ENCODE results near the gene PRKCD.
A peak's percentile ranks its signal among the peaks of the same experiment; 100 is the strongest.

PRKCD gene

GRCh38 chr3:53129344-53129743 is 31.7 kb upstream of the PRKCD start:
- TF ChIP-seq, protein P1, sequence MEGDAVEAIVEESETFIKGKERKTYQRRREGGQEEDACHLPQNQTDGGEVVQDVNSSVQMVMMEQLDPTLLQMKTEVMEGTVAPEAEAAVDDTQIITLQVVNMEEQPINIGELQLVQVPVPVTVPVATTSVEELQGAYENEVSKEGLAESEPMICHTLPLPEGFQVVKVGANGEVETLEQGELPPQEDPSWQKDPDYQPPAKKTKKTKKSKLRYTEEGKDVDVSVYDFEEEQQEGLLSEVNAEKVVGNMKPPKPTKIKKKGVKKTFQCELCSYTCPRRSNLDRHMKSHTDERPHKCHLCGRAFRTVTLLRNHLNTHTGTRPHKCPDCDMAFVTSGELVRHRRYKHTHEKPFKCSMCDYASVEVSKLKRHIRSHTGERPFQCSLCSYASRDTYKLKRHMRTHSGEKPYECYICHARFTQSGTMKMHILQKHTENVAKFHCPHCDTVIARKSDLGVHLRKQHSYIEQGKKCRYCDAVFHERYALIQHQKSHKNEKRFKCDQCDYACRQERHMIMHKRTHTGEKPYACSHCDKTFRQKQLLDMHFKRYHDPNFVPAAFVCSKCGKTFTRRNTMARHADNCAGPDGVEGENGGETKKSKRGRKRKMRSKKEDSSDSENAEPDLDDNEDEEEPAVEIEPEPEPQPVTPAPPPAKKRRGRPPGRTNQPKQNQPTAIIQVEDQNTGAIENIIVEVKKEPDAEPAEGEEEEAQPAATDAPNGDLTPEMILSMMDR (IDR thresholded peaks at IDR 0.05; ENCODE audit: low read depth, low read length, missing control alignments), result no peak
- in situ Hi-C loops (cut with HindIII; ENCODE audit: low sequenced_read_pairs), result no loop called here
- no peak for DNase-seq (ENCODE audit: low read depth)
- H3K4me3 ChIP-seq (ENCODE audit: low read depth, low read length), result peak overlapping the region; percentile 76

DNA sequence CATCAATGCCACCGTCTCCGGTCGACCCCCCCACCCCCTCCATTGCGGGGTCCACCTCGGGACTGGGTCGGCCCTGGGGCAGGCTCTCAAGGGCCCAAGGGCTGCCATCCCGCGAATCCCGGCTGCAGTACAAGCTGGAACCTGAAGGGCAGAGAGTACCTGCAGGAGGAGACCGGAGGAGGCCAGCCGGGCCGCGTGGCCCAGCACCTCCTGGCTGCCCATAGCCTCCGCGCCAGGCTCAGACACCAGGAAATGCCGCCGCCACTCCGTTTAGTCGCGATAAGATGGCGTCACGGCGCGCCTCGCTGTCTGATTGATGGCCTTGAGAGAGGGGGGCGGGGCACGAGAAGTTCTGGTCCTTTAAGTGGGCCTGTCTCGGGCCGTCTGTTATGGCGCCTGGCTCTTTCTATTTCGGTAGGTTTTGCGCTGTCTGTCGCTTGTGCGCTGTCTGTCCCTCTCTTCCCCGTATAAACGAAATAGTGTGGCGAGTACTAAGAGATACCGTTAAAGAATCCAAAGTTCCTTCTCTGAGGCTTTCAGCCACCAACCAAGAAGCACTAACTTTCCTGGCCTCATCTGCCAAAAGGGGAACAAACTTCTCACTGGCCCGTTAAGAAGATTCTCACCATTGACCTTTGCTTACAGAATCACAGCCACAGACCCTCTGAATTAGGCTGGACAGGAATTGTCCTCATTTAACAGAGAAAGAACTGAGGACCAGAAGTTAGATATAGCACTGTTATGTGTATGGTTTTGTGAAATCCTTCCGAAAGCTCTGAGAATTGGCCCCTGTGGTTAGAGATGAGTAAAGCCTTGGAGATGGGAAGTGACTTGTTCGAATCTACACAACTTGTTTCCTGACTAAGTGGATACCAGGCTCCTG is 30.6 kb upstream of the PRKCD start, which contains the start of gene RFT1:
Gene RFT1 (minus strand): TSS at position 257 of the 883 bp plus-strand sequence. CDS start 35 bp downstream, at position 222.
- TF ChIP-seq, protein P1 (IDR thresholded peaks at IDR 0.05; ENCODE audit: low read depth, low read length, missing control alignments), result no peak
- H3K4me3 ChIP-seq (ENCODE audit: low read depth, low read length), result peak within 1 kb of the TSS; percentile 76
- DNase-seq (ENCODE audit: low read depth), result peak; percentile 91
- in situ Hi-C loops (cut with HindIII; ENCODE audit: low sequenced_read_pairs), result no loop called here

DNA sequence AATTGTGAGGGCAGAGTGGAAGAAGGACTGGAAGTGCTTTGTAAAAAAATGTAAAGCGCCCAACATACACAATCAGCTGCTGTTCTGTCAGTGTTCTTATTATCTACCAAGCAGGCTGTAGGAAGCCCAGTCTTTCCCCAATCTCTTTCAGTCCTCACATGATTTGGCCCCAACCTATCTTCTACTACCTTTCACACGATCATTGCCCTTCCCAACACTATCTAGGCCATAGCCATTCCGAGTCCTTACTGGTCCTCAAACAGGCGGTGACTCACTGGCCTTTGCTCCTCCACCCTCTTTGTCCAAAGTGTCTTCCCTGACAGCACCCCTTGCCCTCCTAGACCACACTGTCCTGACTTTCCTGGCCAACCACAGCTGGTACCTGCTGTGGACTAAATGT is 29.9 kb upstream of the PRKCD start:
- TF ChIP-seq, protein P1 (IDR thresholded peaks at IDR 0.05; ENCODE audit: low read depth, low read length, missing control alignments), result no peak
- in situ Hi-C loops (cut with HindIII; ENCODE audit: low sequenced_read_pairs), result no loop called here
- peak overlapping the region; percentile 76 for H3K4me3 ChIP-seq (ENCODE audit: low read depth, low read length)
- no peak for DNase-seq (ENCODE audit: low read depth)

GRCh38 chr3:53132347-53132746 is 28.7 kb upstream of the PRKCD start:
- DNase-seq (ENCODE audit: low read depth), result no peak
- H3K4me3 ChIP-seq (ENCODE audit: low read depth, low read length), result no peak overlapping the region
- TF ChIP-seq, protein P1 (IDR thresholded peaks at IDR 0.05; ENCODE audit: low read depth, low read length, missing control alignments), result no peak
- in situ Hi-C loops (cut with HindIII; ENCODE audit: low sequenced_read_pairs), result no loop called here

DNA sequence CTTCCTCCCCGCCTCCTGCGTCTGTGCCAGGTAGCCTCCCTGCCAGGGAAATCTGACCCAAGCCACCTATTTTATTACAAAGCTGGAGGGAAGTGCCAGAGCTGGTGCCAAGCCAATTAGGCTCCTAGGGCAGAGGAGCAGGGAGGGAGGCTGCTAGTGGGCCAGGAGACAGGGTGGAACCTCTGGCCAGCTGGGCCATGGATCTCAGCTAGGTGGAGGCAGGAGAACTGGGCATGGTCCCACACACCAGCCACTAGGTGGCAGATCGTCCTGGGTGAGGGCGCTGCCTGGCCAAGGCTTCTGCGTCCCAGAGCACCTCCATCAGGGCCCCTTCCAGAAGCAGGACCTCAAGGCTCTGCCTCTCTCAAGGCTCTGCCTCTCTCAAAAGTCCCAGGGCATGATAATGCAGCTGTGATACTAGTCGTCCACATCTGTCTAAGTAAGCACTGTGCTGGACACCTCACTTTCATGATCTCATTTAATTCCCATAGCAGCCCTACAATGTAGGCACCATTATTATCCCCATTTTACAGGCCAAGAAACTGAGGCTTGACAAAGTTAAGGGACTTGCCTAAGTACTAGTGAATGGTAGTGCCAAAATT is 26.3 kb upstream of the PRKCD start:
- in situ Hi-C loops (cut with HindIII; ENCODE audit: low sequenced_read_pairs), result no loop called here
- peak; percentile 39 for DNase-seq (ENCODE audit: low read depth)

DNA sequence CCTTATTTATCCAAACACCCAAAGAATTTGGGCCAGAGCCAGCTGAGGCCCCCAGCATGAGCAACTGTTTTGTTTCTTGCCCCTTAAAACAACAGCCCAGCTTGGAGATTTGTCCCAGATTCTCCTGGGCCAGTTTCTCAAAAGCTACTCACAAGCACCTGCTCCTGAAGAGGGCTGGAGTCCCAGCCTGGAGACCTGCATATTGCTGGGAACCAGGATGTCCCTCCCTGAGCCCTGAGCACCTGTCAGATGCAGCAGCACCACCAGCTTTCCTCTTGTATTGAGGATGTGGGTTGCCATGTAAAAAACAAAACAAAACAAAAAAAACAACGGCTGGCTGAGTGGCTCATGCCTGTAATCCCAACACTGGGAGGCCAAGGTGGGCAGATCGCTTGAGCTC is 23.8 kb upstream of the PRKCD start:
- H3K4me3 ChIP-seq (ENCODE audit: low read depth, low read length), result no peak overlapping the region
- TF ChIP-seq, protein P1 (IDR thresholded peaks at IDR 0.05; ENCODE audit: low read depth, low read length, missing control alignments), result no peak
- in situ Hi-C loops (cut with HindIII; ENCODE audit: low sequenced_read_pairs), result no loop called here
- no peak for DNase-seq (ENCODE audit: low read depth)

More for the DNA sequence above, 26.3 kb upstream of the PRKCD start:
- no peak overlapping the region for H3K4me3 ChIP-seq (ENCODE audit: low read depth, low read length)
- TF ChIP-seq, protein P1 (IDR thresholded peaks at IDR 0.05; ENCODE audit: low read depth, low read length, missing control alignments), result peak; percentile 87
